ENCODE measurements around the gene OR51F2.
"Not testable (repeated sequence)": the region's sequence is repeated elsewhere in the genome, so short reads cannot be mapped to it uniquely, and the experiment has no call there.

Gene OR51F2

DNA sequence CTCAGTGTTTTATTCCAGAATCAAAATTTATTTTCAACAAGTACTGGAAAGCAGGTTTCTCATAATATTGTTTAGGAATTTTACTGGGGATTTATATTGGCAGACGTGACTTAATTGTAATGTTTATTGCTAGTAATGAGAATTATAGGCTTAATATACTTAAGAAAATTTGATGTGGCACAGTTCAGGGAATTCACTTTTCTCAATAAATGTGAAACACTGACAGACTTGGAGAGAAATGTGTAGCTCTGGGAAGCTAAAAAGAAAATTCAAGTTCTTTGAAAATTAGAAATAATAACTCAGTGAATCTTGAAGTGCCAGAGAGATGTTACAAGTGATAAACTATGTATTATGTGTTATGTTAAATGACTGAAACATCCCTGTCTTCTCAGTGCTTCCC is at the start of gene OR51F2:
OR51F2 (plus strand) TSS at position 301 of the 400 bp plus-strand sequence. CDS start 101 bp downstream, outside the sequence.
- no peak for DNase-seq

- no peak for DNase-seq
Measured at GRCh38 chr11:4782454-4782853, 38.7 kb upstream of the OR51F2 start.

DNA sequence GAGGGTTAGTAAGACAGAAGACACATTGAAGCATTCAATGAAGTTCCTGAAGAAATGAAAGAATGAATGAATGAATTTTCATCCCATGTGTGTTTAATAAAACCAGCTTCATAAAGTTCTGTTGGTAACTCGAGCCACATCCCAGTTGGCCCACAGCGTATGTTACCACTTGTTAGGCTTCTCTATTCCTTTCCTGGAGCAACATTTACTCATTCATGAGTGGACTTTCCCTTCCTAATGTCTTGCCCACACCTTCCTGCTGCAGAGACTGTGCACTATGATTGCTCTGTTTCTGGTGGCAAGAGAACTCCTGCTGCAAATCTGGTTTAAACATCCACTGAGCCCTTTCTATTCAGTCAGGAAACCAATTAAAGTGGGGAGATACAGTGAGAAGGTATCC is 23.9 kb upstream of the OR51F2 start:
- no peak for DNase-seq

- no peak for DNase-seq
Measured at GRCh38 chr11:4798427-4799183, 22.5 kb upstream of the OR51F2 start.

DNA sequence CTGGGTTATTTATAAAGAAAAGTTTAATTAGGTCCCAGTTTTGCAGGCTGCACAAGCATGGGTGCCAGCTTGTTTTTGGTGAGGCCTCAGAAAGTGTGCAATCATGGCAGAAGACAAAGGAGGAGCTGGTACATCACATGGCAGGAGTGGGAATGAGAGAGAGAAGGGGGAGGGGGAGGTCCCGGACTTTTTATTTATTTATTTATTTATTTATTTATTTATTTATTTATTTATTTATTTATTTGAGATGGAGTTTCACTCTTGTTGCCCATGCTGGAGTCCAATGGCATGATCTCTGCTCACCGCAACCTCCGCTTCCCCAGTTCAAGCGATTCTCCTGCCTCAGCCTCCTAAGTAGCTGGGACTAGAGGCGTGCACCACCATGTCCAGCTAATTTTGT is 19.8 kb upstream of the OR51F2 start:
- DNase-seq: not testable (repeated sequence)

DNA sequence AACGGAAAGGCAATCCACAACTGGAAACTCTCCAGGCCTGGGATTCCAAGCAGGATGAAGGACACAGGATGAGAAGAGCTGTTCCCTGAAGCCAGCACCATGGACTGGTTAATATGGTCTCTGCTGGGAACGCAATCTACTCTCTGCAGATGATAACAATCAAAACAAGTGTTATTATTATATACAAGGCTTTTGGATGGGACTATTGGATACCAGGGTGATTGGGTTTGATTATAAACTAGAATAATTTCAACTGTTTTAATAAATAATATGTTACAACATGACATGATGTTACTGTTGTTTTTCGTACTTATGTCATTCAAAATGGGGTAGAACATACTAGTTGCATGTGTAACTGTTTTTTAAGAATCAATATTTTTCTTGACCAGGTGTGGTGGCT is 16.8 kb upstream of the OR51F2 start, which contains the start of gene OR52R1:
OR52R1 (minus strand) TSS at position 101 of the 400 bp plus-strand sequence; CDS start at position 101, 0 bp downstream.
- no peak for DNase-seq

- no peak for DNase-seq
Measured at GRCh38 chr11:4808476-4808875, 12.6 kb upstream of the OR51F2 start.

DNA sequence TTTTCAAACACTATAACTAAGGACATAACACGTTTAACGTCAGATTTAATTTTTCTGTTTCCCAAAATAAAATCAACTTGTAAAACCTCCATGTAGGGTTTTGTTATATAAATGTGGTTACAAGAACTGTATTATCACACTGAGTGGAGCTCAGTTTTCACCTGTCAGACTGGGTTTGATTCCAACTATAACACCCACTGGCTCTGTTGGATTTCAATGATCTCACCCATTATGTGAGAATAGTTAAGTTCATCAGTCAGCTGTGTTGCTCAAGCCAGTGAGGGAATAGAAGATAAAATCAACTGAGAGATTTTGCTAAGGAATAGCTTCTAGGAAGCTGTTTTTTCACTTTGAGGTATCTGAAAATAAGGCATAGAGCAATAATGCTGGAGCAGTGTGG is 11.9 kb upstream of the OR51F2 start:
- no peak for DNase-seq

DNA sequence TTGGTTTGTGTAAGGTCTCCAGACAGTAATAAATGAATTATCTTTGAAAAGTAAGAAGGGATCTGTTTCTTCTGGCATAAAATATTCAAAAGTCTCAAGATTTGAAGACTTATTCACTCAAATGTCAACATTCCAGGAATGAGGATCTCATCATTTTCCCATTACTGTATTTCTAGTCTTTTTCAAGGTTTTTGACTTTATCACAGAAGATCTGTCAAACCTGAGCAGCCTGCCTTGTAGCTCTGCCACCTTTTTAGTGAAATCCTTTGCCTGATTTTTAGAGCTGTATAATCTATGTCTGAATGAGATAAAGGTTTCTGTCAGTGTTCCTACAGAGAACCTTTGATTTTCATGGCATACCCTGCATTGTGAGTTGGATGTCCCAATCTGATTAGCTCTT is 4.0 kb downstream of the OR51F2 start:
- no peak for DNase-seq

DNA sequence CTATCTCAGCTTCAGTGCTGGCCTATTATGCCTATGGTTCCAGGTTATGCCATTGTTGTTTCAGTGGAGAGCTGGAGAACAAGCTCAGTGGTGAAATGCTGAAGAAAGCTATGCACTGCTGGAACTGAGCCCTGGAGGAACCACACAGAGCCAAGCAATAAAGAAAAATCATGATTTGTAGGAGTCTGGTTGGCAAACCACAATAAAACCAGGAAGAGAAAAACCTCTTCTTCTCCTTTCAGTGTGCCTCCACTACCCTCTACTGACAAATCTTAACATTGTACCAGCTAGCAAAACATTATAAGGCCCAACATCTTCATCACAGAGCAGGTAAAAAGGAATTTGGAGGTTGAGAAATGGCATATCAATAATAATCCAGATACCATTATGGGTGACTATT is 5.3 kb downstream of the OR51F2 start:
- DNase-seq: no peak

DNA sequence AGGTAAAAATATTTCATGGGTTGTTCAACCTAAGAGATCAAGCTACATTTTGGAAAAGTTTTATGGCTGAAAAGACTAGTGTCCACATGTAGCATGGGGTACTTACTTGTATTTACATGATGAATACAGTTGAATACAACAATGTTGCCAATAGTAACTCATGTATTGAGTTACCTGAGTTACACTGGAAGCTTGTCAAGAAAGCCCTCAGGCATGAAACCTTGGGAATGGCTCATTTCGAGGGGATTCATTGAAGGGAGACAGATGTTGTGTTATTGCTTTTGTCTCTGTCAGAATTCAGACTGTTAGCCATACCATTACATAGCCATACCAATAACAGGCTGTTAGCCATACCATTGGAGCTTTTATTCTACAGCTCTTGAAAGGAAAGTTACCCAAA is 9.2 kb downstream of the OR51F2 start:
- DNase-seq: no peak

GRCh38 chr11:4830909-4831308 is 9.8 kb downstream of the OR51F2 start:
- no peak for DNase-seq

DNA sequence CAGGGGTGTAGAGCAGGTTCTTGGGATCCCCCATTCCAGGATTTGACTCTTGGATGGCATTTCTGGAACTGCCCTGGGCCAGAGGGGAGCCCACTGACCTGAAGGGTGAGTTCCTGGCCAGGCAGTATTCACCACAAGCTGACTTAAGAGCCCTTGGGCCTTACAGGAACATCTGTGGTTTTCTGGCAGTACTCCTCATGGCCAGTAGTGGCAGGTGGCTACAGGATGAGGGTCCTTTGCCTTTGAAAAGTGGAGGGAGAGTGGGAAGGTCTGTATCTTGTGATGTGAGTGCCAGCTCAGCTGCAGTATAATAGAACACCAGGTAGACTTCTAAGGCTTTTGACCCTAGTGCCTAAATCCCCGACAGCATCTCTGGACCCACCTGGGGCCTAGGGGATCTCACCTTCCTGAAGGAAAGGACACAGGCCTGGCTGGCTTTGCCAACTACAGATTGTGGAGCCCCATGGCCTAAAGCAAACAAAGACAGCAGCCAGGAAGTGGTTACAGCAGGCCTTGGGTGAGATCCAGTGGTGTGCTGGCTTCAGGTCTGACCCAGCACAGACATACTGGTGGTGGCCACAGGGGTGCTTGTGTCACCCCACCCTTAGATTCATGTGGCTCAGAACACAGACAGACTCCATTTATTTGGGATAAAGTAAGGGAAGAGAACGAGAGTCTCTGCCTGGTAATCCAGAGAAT is 18.9 kb downstream of the OR51F2 start:
- no peak for DNase-seq

DNA sequence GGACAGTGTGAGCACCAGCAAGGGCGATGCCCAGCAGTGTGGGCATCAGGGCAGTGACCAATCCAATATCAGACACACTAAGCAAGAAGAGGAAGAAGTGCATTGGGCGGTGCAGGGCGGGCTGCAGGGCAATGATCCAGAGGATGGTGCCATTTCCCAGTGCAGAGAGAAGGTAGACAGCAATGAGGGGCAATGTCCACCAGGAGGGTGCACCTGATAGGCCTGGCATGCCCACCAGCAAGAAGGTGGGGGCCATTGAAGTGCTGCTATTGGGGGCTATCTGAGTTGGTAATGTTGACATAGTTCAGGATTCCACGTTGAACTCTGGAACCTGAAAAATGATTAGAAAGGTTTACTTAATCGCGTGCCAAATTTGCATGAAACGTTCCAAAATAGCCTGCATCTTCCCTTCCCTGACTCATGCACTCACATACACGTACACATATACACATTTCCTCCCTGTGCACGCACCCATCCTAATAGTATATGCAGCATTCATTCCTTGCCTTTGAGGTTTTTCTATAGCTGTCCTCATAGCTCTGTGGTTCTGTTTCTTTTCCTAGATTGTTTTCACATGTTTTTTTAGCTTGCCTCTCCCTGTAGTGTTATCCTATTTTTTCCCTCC is 27.9 kb downstream of the OR51F2 start, which contains the start of gene OR51S1:
OR51S1 (minus strand) TSS at position 301 of the 625 bp plus-strand sequence; CDS start at position 301, 0 bp downstream.
- no peak for DNase-seq

DNA sequence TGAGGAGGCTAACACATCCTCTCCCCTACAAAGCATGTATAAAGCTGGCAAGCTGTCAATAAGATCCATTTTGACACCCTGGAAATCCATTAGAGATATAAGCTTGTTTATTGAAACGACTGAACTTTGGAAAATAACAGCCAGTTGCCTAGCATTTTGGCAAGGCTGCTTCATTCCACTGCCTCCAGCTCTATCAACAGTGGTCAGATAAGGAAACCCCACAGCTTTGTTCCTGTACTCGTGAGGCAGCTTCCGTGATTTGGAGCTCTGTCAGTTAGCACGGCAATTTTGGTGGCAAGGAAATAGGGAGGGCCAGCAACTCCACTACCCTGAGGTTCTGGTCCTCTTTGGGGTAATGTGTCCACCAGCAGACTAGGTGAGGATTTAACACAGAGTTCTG is 29.9 kb downstream of the OR51F2 start:
- no peak for DNase-seq

DNA sequence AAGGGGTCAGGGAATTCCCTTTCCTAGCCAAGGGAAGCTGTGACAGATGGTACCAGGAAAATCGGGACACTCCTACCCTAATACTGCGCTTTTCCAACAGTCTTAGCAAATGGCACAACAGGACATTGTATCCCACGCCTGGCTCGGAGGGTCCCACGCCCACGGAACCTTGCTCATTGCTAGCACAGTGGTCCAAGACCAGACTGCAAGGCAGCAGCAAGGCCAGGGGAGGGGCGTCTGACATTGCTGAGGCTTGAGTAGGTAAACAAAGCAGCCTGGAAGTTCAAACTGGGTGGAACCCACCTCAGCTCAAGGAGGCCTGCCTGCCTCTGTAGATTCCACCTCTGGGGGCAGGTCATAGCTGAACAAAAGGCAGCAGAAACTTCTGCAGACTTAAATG is 33.2 kb downstream of the OR51F2 start:
- not testable (repeated sequence) for DNase-seq

DNA sequence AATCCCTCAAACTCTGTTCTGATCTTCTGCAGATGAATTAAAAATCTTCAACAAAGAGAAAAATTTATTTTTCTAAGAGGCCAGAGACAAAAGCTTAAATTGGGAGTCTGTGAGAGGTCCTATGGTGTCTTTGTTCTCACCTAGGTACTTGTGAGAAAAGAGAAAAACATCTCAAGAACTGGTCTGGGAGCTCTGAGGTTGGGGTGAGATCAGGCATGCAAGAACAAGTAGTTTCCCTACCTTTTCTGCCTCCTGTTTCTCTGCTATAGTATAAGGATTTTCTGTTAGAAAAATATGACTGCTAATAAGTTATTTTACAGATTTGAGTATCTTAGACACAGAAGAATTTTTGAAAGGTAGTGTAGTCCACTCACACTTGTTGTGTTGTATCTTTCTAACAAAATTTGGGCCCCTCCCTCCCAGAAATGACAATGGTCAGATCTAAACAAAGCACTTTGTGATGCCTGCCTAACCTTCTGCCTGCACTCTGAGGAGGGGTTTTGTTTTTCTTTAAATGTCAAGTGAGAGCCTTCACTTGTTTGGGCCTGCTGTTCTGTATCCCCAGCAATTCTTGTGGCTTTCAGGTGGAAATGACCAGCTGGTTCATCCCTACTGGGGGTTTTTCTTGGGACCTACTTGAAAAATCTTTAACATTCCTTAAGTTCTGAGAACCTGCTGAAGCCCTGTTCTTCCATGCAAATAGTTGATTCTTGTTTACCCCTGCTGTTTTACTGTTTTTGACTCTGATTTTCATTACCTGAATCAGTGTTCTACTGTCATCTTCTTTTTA is 41.5 kb downstream of the OR51F2 start:
- DNase-seq: no peak

DNA sequence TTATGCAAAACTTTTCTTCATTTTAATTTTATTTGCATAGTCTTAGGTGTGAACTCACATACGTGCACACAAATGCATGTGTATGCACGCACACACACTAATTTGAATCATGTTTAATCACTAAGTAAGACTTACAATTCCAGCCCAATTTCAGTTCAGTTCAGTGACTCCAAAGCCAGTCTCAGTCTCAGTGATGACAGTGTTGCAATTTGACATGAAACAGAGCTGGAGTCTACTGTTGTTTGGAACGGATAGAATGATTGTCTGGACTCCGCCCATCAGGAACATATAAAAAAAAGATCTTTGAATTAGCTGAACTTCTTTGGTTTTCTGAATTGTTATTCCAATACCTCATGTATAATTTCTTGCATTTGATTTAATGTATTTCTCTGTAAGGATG is 42.8 kb downstream of the OR51F2 start:
- no peak for DNase-seq

DNA sequence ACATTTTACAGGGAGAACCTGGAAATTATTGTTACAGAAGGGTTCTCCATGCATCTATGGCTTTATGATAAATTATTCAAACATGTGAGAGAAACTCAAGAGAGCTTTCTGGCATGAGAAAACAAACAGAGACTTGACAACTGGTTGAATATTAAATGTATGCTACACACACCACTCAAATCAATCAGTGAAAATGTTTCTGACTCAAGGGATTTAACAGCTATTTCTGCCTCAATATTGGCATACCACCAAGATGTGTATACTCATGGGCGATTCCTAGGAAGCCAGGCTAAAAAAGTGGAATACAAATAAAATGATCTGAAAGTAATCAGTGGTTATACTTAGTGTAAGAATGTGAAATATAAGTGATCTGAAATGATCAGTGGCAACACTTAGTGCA is 44.7 kb downstream of the OR51F2 start:
- DNase-seq: no peak
